Ovary (tissue), 9 donors: ENCODE data around the gene KHDC4. TPM values are rescaled to one million over a fixed set of nuclear protein-coding genes. Genes with fewer than 3 reads are reported as not detected.

Experiments
- DNase-seq, 5 donors: peaks; one replicate each; pipeline ENCODE4 v3.0.0-alpha.2; 2019 to 2020
- H3K27ac ChIP-seq, 2 donors: fragments of 200-600 bp; one replicate each; pipeline versions ENCODE4 v1.5.1 to v1.8.0; 2019 to 2022
- H3K27me3 ChIP-seq: fragments of 200-600 bp; one replicate; pipeline ENCODE4 v1.8.0; 2022
- H3K36me3 ChIP-seq: fragments of 200-600 bp; sonication (generic); one replicate; pipeline ENCODE4 v1.5.1; 2019
- H3K4me1 ChIP-seq: one replicate; pipeline ENCODE4 v1.8.1; 2013; ENCODE audit warnings: mild to moderate bottlenecking, moderate library complexity; ENCODE audit not compliant: insufficient read depth
- H3K4me3 ChIP-seq: fragments of 200-600 bp; sonication (generic); one replicate; pipeline ENCODE4 v1.5.1; 2017
- H3K9me3 ChIP-seq, 2 donors: fragments of 200-600 bp in 1 of 2; sonication (generic) in 1 of 2; one replicate each; pipeline versions ENCODE4 v1.5.1 to v1.8.1; 2013 to 2019; ENCODE audit warnings: mild to moderate bottlenecking in 1 of 2, moderate library complexity in 1 of 2
- CTCF ChIP-seq, 3 donors: fragments of 450-650 bp in 2 of 3; fragments of 200-600 bp in 1 of 3; IDR thresholded peaks; one replicate each; pipeline versions ENCODE4 v1.5.1 to v1.8.0; 2016 to 2022; ENCODE audit warnings: antibody characterized with exemption in 3 of 3, mild to moderate bottlenecking in 1 of 3
- EP300 ChIP-seq: sonication (generic); formaldehyde crosslinking; IDR thresholded peaks from one replicate; pipeline ENCODE4 v1.6.1; 2017; ENCODE audit warnings: antibody characterized with exemption
- POLR2A ChIP-seq: fragments of 450-650 bp; IDR thresholded peaks from one replicate; pipeline ENCODE4 v1.6.1; 2017; ENCODE audit warnings: antibody characterized with exemption, mild to moderate bottlenecking, moderate library complexity
- WGBS, 3 donors: extraction: QIAGEN DNeasy Blood & Tissue Kit in 1 of 3; methylation state at CpG; one replicate each; pipeline versions ENCODE4 v1.1.5 to v1.1.7; 2013 to 2017; 5-methylcytosine and 5-hydroxymethylcytosine counted together
- intact Hi-C, 4 donors: fragments of 100-400 bp; cut with DNase I; formaldehyde crosslinking; loops; one replicate each; pipeline versions ENCODE4 v1.11.0 to v1.15.1; 2022 to 2023
- polyA plus RNA-seq, 2 donors: library from polyadenylated mRNA; stranded (reverse); fragments of 200-250 nt in 1 of 2; fragments of 350-450 nt in 1 of 2; fragmentation: Illumina TruSeq in 1 of 2; extraction: RNeasy Lipid Tissue Mini Kit (QIAGEN cat#74804) in 1 of 2; gene quantifications; one replicate each; pipeline ENCODE4 v1.2.3, GENCODE V29; 2013 to 2014
- total RNA-seq, 7 donors: library from RNA; depleted of rRNA in 2 of 7; stranded (reverse); fragments of >200 nt in 2 of 7; fragmentation: NEBNext Ultra II Directional in 3 of 7; extraction: Animal tissue kit (Norgen Biotek cat#: 25700) in 3 of 7; gene quantifications; one replicate each; pipeline versions ENCODE4 v1.1.0 to v1.2.4, GENCODE V29; 2016 to 2023
- donor health status: DM: no; HTN: no; CAD: no; lungs with moderate emphysema.
- donor health status: DM: no; HTN: no; CAD: no.
- donor health status: Bipolar disorder and iron deficiency.
- donor health status: DM: yes; HTN: yes; CAD: no.
- donor health status: DM: no; HTN: no; CAD: no.
- donor health status: DM: yes; HTN: yes; CAD: no.

The KHDC4 gene
- total and polyA plus RNA-seq, 9 donors, result 35.4 to 61.1 (median 46.4) TPM

DNA sequence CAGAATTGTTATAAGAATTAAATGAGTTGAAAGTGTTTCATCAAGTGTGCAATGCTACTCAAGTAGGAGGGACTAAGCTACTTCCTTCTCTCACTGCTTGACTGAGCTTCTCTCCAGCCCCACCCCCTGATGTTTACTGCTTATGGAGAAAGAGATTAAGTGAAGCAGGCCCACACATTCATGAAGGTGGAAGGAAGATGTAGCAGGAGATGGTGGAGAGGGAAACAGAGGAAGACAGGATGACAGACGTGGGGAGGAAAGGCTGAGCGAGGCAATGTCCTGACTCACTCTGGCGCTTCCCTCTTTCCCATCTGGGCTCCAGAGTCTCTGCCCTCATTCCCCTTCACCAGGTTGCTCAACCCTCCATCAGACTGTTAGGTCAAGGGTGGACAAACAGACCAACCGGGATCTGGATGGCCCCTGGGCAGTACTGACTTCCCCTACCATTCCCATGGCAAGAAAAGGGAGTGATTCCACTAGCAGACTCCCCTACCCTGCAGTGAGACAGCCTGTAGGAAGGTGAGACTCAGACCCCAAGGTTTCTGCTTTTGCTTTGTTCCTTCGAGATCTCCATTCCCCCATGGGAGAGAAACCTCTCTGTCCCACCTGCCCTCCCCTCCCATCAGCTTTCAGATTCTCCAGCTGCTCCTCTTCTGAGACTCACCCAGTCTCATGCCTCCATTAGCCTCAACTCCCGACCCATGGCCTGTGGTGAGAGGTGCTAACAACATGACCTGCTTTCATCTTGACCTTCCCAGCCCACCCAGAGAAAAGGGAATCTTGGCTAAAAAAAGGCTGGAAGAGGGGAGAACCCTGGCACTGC, 47.3 kb upstream of the KHDC4 start:
- Histone ChIP-seq H3K36me3 (no peaks in the 10 kb centered on the region), H3K4me1 (peaks cover 13% of the 10 kb centered on the region), H3K27ac (no peak overlapping the region), H3K27me3 (no peaks in the 10 kb centered on the region), H3K9me3 (no peaks in the 10 kb centered on the region), H3K4me3 (peak overlapping the region; percentile 5)
- DNase-seq, result no peak
- WGBS, 3 donors, result 63 to 71% (median 66%) methylated on average over 6 of the region's 6 CpGs
- intact Hi-C loops, result no loop called here
- TF ChIP-seq CTCF (IDR thresholded peaks at IDR 0.05), result no peak

GRCh38 chr1:155979597-155980343, 45.6 kb upstream of the KHDC4 start:
- WGBS, 3 donors, result 36 to 61% (median 49%) methylated on average over 4 of the region's 4 CpGs
- Histone ChIP-seq H3K4me1 (peaks cover 25% of the 10 kb centered on the region), H3K9me3 (no peaks in the 10 kb centered on the region), H3K4me3 (peak overlapping the region; percentile 78), H3K36me3 (no peaks in the 10 kb centered on the region), H3K27me3 (no peaks in the 10 kb centered on the region), H3K27ac (peak overlapping the region; percentile 75 to 91)
- no peak for DNase-seq
- TF ChIP-seq EP300 (no peak), CTCF (IDR thresholded peaks at IDR 0.05) (no peak), POLR2A (no peak)
- intact Hi-C loops, result loop anchor here (5.0 kb wide), 2 partner anchors 37 to 117 kb away; partner anchors contain the start of gene RXFP4 (in 4 of the 4)

DNA sequence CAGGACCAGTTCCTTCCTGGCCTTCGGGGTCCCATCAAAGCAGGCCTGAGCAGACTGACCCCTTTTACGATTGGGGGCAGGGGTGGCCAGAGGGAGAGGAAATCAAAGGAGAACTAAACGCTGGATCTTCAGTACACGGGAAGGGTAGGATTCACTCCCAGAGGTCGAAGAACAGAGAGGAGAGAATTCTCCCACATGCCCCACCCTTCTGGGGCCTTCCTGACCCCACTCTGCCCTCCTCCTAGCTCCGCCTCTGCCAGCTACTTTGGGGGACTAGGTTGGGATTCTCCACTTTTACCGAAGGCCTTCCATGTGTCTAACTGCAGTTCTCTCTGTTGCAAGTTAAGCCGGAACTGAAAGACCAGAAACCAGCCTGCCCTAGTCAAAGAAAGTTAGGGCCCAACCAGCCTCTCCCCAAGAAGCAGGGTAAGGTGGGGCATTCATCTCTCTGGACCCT, 44.8 kb upstream of the KHDC4 start:
- peak overlapping the region; percentile 78 for H3K4me3 ChIP-seq
- no peaks in the 10 kb centered on the region for H3K27me3 ChIP-seq
- H3K4me1 ChIP-seq, result peaks cover 32% of the 10 kb centered on the region
- DNase-seq, result no peak
- TF ChIP-seq CTCF (IDR thresholded peaks at IDR 0.05) (no peak), POLR2A (no peak), EP300 (no peak)
- peak overlapping the region; percentile 75 to 91 for H3K27ac ChIP-seq
- WGBS, 3 donors, result 16 to 21% (median 18%) methylated on average over 8 of the region's 8 CpGs
- H3K9me3 ChIP-seq, result no peaks in the 10 kb centered on the region
- intact Hi-C loops, result loop anchor here (5.0 kb wide), 2 partner anchors 37 to 117 kb away; partner anchors contain the start of gene RXFP4 (in 4 of the 4)
- H3K36me3 ChIP-seq, result no peaks in the 10 kb centered on the region

GRCh38 chr1:155978325-155978972, 44.2 kb upstream of the KHDC4 start, which contains the start of gene ARHGEF2:
ARHGEF2 (minus strand) TSS chr1:155978547; CDS start chr1:155978427, 120 bp downstream.
- intact Hi-C loops, result loop anchor here (5.0 kb wide), 2 partner anchors 36 to 116 kb away; partner anchors contain the start of gene RXFP4 (in 4 of the 4)
- H3K36me3 ChIP-seq, result no peaks in the 10 kb centered on the region
- no peaks in the 10 kb centered on the region for H3K9me3 ChIP-seq
- H3K27ac ChIP-seq, result peak within 1 kb of the TSS; percentile 75 to 91
- H3K4me1 ChIP-seq, result peaks cover 33% of the 10 kb centered on the region
- peak; percentile 84 to 86 (median 85) for DNase-seq
- peak in 1 of 3 donors; percentile 12 for TF ChIP-seq CTCF (IDR thresholded peaks at IDR 0.05)
- TF ChIP-seq EP300, result no peak
- TF ChIP-seq POLR2A, result peak; percentile 43
- peak within 1 kb of the TSS; percentile 78 for H3K4me3 ChIP-seq
- no peaks in the 10 kb centered on the region for H3K27me3 ChIP-seq
- WGBS, 3 donors, result 0 to 1% (median 1%) methylated on average over 38 to 52 of the region's 52 CpGs
